Mesothelial cell of epicardium (in vitro differentiated cells): Measurements from ENCODE around the gene ACOT11. TPM values are rescaled to one million over a fixed set of nuclear protein-coding genes. Genes with fewer than 3 reads are reported as not detected.

Experiments used
- DNase-seq, 2 experiments: peaks; one replicate each; pipeline ENCODE4 v3.0.0; 2021; ENCODE audit warnings: low spot score in 2 of 2; ENCODE audit not compliant: unreplicated experiment in 2 of 2
- H3K27ac Mint-ChIP-seq: 2 replicates; pipeline ENCODE4 v1.8.0; 2021; ENCODE audit warnings: mixed read lengths
- H3K27me3 Mint-ChIP-seq: 2 replicates; pipeline ENCODE4 v1.8.0; 2021; ENCODE audit warnings: low read depth, mixed read lengths
- H3K36me3 Mint-ChIP-seq: 2 replicates; pipeline ENCODE4 v1.8.0; 2021; ENCODE audit warnings: mixed read lengths
- H3K4me1 Mint-ChIP-seq: 2 replicates; pipeline ENCODE4 v1.8.0; 2021; ENCODE audit warnings: mixed read lengths
- H3K4me3 Mint-ChIP-seq: 2 replicates; pipeline ENCODE4 v1.8.0; 2021; ENCODE audit warnings: mild to moderate bottlenecking, moderate library complexity, mixed read lengths
- H3K9me3 Mint-ChIP-seq: 2 replicates; pipeline ENCODE4 v1.8.0; 2021; ENCODE audit warnings: mixed read lengths
- total RNA-seq: library from RNA; stranded (reverse); gene quantifications from 3 replicates; pipeline ENCODE4 v1.2.1, GENCODE V29; 2021
- TF ChIP-seq, protein P1 (sequence below): fragments of 200-600 bp; sonication (generic); IDR thresholded peaks from one replicate; pipeline ENCODE4 v1.5.0; 2021; ENCODE audit warnings: antibody characterized with exemption; ENCODE audit not compliant: unreplicated experiment

Gene ACOT11
- total RNA-seq, 1 donor from 2014 or later = 10.3 TPM

DNA sequence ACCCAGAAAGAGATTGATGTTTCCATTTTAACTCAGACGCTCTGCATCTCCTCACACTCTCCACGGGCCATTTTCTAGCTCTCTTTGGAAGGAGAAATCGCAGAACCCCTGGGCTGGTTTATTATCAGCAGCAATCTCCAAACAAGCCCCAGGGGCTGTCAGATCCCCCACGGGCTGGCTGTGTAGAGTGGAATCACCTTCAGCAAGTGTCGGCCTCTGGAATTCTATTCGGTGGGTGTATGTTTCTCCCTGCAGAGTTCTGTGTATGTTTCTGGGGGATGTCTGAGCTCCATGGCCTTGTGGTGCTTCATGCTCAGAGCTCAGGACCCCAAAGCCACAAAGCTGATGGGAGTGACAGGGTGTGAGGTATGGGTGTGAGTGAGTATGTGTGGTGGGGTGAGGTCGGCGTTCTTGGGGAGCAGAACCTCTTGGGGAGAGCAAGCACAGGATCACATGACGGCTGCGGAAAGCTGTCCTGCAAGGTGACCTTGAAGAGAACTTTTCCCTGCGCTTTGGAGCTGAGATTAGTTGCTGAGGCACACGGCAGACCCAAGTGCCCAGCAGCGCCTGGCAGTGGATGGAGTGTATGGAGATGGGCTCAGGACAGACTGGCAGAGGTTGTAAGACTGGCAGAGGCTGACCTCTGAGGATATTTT lies 489 bp downstream of the ACOT11 start:
- peak overlapping the region; percentile 26 for H3K4me3 Mint-ChIP-seq
- DNase-seq = no peak
- H3K4me1 Mint-ChIP-seq = peaks cover 48% of the 10 kb centered on the region
- H3K9me3 Mint-ChIP-seq = no peaks in the 10 kb centered on the region
- H3K27me3 Mint-ChIP-seq = no peaks in the 10 kb centered on the region
- H3K36me3 Mint-ChIP-seq = no peaks in the 10 kb centered on the region
- TF ChIP-seq, protein P1, sequence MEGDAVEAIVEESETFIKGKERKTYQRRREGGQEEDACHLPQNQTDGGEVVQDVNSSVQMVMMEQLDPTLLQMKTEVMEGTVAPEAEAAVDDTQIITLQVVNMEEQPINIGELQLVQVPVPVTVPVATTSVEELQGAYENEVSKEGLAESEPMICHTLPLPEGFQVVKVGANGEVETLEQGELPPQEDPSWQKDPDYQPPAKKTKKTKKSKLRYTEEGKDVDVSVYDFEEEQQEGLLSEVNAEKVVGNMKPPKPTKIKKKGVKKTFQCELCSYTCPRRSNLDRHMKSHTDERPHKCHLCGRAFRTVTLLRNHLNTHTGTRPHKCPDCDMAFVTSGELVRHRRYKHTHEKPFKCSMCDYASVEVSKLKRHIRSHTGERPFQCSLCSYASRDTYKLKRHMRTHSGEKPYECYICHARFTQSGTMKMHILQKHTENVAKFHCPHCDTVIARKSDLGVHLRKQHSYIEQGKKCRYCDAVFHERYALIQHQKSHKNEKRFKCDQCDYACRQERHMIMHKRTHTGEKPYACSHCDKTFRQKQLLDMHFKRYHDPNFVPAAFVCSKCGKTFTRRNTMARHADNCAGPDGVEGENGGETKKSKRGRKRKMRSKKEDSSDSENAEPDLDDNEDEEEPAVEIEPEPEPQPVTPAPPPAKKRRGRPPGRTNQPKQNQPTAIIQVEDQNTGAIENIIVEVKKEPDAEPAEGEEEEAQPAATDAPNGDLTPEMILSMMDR = no peak
- peak overlapping the region; percentile 84 for H3K27ac Mint-ChIP-seq

DNA sequence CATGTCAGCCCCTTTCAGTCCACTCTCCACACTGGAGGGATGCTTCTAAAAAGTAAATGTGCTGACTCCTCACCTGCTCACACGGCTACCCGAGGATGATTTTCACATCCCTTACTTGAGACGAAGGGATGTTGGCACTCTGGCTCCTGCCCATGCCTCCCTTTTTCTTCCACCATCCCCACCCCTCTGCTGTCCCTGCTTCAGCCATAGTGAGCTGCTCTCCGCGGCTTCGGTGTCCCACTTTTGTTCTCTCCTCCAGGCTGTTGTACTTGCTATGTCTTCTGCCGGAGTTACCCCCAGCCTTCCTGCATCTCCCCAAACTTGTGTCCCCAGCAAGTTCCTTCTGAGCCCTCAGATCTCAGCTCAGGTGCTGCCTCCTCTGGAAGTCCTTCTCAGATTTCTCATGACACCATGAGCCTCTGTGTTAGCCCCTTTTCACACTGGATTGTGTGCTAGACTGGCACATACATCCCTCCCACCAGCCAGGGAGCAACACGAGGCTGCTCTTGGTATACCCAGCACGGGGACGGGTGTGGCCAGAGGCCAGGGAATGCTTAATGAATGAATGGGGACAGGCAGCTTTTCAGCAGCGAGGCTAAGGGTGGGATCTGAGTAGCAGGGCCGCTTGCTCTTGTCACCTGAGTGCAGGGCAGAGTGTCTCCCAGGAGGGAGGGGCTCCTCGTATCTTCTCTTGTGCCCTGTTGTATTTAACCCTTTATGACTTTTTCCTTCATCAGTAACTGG lies 1.3 kb downstream of the ACOT11 start:
- Mint-ChIP-seq H3K9me3 (no peaks in the 10 kb centered on the region), H3K36me3 (no peaks in the 10 kb centered on the region), H3K27me3 (no peaks in the 10 kb centered on the region), H3K4me3 (no peak overlapping the region), H3K27ac (peak overlapping the region; percentile 13), H3K4me1 (peaks cover 43% of the 10 kb centered on the region)
- TF ChIP-seq, protein P1 = no peak
- no peak for DNase-seq

DNA sequence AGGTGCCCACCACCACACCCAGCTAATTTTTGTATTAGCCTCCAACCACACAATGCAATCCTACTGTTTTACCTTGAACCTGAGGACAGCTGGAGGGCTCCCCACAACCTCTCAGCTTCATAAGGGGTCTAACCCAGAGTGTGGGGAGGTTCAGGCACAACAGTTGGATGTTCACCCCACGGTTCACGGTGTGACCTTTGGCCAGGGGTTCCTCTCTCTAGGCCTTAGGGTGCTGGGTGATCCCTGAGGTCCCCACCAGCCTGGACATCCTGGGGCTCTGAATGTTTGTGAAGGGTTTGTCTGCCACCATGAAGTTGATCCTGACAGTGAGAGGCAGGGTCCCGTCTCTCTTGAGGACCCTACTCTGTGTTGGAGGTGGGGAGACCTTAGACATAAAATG lies 3.9 kb downstream of the ACOT11 start:
- H3K4me1 Mint-ChIP-seq = peaks cover 32% of the 10 kb centered on the region
- DNase-seq = no peak
- H3K36me3 Mint-ChIP-seq = peaks cover 10% of the 10 kb centered on the region
- TF ChIP-seq, protein P1 = no peak
- H3K4me3 Mint-ChIP-seq = no peak overlapping the region
- no peak overlapping the region for H3K27ac Mint-ChIP-seq
- H3K9me3 Mint-ChIP-seq = peaks cover 11% of the 10 kb centered on the region
- H3K27me3 Mint-ChIP-seq = no peaks in the 10 kb centered on the region

DNA sequence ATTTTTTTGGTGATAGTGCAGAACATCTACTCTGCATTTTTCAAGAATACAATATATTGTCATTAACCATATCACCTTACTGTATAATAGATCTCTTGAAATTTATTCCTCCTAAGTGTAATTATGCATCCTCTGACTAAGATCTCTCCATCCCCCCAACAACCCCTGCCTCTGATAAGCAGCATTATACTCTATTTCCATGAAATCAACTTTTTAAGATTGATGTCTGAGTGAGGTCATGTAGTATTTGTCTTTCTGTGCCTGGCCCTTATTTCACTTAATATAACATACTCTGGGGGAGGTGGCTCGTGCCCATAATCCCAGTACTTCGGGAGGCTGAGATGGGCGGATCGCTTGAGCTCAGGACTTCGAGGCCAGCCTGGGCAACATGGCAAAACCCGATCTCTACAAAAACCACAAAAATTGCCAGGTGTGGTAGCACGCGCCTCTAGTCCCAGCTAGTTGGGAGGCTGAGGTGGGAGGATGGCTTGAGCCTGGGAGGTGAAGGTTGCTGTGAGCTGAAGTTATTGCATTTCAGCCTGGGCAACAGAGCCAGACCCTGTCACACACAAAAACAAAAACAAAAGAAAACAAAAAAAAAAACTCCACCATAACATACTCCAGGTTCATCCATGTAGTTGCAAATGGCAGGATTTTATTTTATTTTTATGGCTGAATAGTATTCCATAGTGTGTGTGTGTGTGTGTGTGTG lies 5.7 kb downstream of the ACOT11 start:
- peaks cover 21% of the 10 kb centered on the region for H3K4me1 Mint-ChIP-seq
- no peak overlapping the region for H3K27ac Mint-ChIP-seq
- peaks cover 10% of the 10 kb centered on the region for H3K36me3 Mint-ChIP-seq
- no peaks in the 10 kb centered on the region for H3K27me3 Mint-ChIP-seq
- DNase-seq = no peak
- H3K4me3 Mint-ChIP-seq = no peak overlapping the region
- TF ChIP-seq, protein P1 = no peak
- peaks cover 11% of the 10 kb centered on the region for H3K9me3 Mint-ChIP-seq

DNA sequence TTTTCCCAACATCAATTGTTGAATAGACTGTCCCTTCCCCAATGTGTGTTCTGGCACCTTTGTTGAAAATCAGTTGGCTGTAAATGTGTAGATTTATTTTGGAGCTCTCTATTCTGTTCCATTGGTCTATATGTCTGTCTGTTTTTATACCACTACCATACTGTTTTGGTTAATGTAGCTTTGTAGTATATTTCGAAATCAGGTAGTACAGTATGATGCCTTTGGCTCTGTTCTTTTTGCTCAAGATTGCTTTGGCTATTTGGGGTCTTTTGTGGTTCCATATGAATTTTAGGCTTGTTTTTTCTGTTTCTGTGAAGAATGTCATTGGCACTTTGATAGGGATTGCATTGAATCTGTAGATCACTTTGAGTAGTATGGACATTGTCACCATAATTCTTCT lies 8.1 kb downstream of the ACOT11 start:
- H3K27ac Mint-ChIP-seq = no peak overlapping the region
- TF ChIP-seq, protein P1 = no peak
- H3K9me3 Mint-ChIP-seq = peaks cover 11% of the 10 kb centered on the region
- no peak overlapping the region for H3K4me3 Mint-ChIP-seq
- H3K27me3 Mint-ChIP-seq = no peaks in the 10 kb centered on the region
- peaks cover 10% of the 10 kb centered on the region for H3K36me3 Mint-ChIP-seq
- peaks cover 11% of the 10 kb centered on the region for H3K4me1 Mint-ChIP-seq
- no peak for DNase-seq
